GM19324 (cell line): ENCODE results near the gene MPHOSPH9.

Source experiments
- ATAC-seq: cut with Tn5 transposase; IDR thresholded peaks from one replicate; pipeline ENCODE4 v1.9.1; 2021; ENCODE audit warnings: mild to moderate bottlenecking, moderate library complexity; ENCODE audit not compliant: unreplicated experiment, low FRiP score

Gene MPHOSPH9

DNA sequence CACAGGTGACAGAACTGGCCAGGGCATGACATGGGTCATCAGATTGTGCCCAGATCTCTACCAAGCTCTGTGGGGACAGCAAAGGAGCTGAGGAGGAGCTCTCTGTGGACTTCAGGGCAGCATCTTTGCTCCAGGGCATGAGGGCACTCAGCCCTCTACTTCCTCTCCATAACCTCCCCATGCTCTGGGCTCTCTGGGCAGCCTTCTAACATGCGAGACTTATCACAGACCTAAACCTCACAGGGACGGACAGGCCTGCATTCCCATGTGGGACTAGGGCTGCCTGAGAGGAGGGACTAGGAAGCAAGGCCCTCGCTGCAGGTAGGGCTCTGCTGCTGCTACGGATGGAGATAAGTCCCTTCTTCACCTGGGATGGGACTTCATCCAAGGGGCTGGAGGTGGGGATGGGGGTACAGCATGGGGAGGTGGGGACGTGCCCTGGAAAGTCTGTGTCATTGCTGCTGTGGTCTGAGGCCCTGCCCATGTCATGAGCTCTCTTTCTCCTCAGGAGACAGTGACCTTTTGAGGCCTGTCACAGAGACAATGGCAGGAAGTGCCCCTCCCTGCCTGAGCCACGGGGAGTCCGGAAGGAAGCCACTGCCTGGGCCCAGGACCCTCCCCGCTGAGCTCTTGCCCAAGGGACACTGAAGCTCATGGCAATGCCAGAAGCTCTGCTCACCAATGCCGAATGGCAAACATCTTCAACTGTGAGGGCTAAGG is 126.1 kb downstream of the MPHOSPH9 start:
- no peak for ATAC-seq

- ATAC-seq: no peak
These were observed 127.6 kb downstream of the MPHOSPH9 start for GRCh38 chr12:123105211-123105826.

- ATAC-seq: no peak
These were observed 128.1 kb downstream of the MPHOSPH9 start for GRCh38 chr12:123104809-123105208.
